Activated T-cell treated with anti-CD3 and anti-CD28 coated beads, Interleukin-2, amount 50 U/mL, for 72 hours (primary cell): Measurements from ENCODE around the gene PDK4. TPM values are rescaled to one million over a fixed set of nuclear protein-coding genes. Genes with fewer than 3 reads are reported as not detected.

Source experiments
- total RNA-seq, 2 donors: library from RNA; stranded (reverse); gene quantifications; one replicate each; pipeline ENCODE4 v1.2.3, GENCODE V29; 2022

PDK4 gene
- total RNA-seq, 2 donors from 2014 or later: not detected

Other genes with a start within 250 kb of the PDK4 start
- under 1 TPM in 1 of 2 donors, not detected in 1; 0.31 TPM for gene PON3, start 200.1 kb downstream of the PDK4 start, total RNA-seq
- gene PON2, start 161.5 kb downstream of the PDK4 start, total RNA-seq: 1 to 10 TPM; 4.4 to 6.9 TPM
- gene ASB4, start 110.6 kb downstream of the PDK4 start, total RNA-seq: not detected
- gene DYNC1I1, start 176.0 kb upstream of the PDK4 start, total RNA-seq: not detected